HEK293T (cell line): ENCODE measurements around the gene PDSS2.

Experiments used
- CTCF ChIA-PET: fragments of 350-600 bp; formaldehyde crosslinking; extraction: SDS; loops from one replicate; lab custom pipeline; 2021; ENCODE audit warnings: antibody characterized with exemption, inconsistent platforms; lab: Yijun Ruan, JAX
- POLR2A ChIA-PET: fragments of 350-600 bp; formaldehyde crosslinking; extraction: SDS; loops from one replicate; lab custom pipeline; 2020; ENCODE audit warnings: antibody characterized with exemption, inconsistent platforms; lab: Yijun Ruan, JAX
- DNase-seq: peaks from one replicate; pipeline ENCODE4 v3.0.0; 2012; ENCODE audit warnings: mixed read lengths; ENCODE audit errors: extremely low spot score
- ARNT ChIP-seq: fragments of 450-650 bp; IDR thresholded peaks from 2 replicates; pipeline ENCODE4 v1.6.1; 2017; ENCODE audit warnings: mild to moderate bottlenecking
- BHLHE40 ChIP-seq: fragments of 450-650 bp; IDR thresholded peaks from 2 replicates; pipeline ENCODE4 v1.6.1; 2016; ENCODE audit warnings: mild to moderate bottlenecking, moderate library complexity, borderline replicate concordance
- CTBP1 ChIP-seq: fragments of 450-650 bp; IDR thresholded peaks from 2 replicates; pipeline ENCODE4 v1.6.1; 2016; ENCODE audit warnings: borderline replicate concordance
- ELF4 ChIP-seq: fragments of 450-650 bp; IDR thresholded peaks from 2 replicates; pipeline ENCODE4 v1.6.1; 2017; ENCODE audit warnings: antibody characterized with exemption
- FOXA1 ChIP-seq: fragments of 450-650 bp; IDR thresholded peaks from 2 replicates; pipeline ENCODE4 v1.6.1; 2016; ENCODE audit warnings: mild to moderate bottlenecking
- FOXK2 ChIP-seq: fragments of 450-650 bp; IDR thresholded peaks from 2 replicates; pipeline ENCODE4 v1.6.1; 2016; ENCODE audit warnings: mild to moderate bottlenecking
- FOXM1 ChIP-seq: fragments of 450-650 bp; IDR thresholded peaks from 2 replicates; pipeline ENCODE4 v1.6.1; 2017; ENCODE audit warnings: mild to moderate bottlenecking, borderline replicate concordance
- HDGF ChIP-seq: fragments of 450-650 bp; IDR thresholded peaks from 2 replicates; pipeline ENCODE4 v1.6.1; 2017; ENCODE audit warnings: antibody characterized with exemption, borderline replicate concordance
- L3MBTL2 ChIP-seq: fragments of 450-650 bp; conservative IDR thresholded peaks from 2 replicates; pipeline ENCODE4 v1.6.1; 2016; ENCODE audit warnings: mild to moderate bottlenecking
- LEF1 ChIP-seq: fragments of 450-650 bp; IDR thresholded peaks from 2 replicates; pipeline ENCODE4 v1.6.1; 2017; ENCODE audit warnings: mild to moderate bottlenecking, borderline replicate concordance
- NFRKB ChIP-seq: fragments of 450-650 bp; IDR thresholded peaks from 2 replicates; pipeline ENCODE4 v1.6.1; 2016; ENCODE audit warnings: mild to moderate bottlenecking, moderate library complexity
- PKNOX1 ChIP-seq: fragments of 450-650 bp; IDR thresholded peaks from 2 replicates; pipeline ENCODE4 v1.6.1; 2016
- SP1 ChIP-seq: fragments of 450-650 bp; IDR thresholded peaks from 2 replicates; pipeline ENCODE4 v1.6.1; 2017
- ZNF384 ChIP-seq: fragments of 450-650 bp; IDR thresholded peaks from 2 replicates; pipeline ENCODE4 v1.6.1; 2016

Gene PDSS2, protein sequence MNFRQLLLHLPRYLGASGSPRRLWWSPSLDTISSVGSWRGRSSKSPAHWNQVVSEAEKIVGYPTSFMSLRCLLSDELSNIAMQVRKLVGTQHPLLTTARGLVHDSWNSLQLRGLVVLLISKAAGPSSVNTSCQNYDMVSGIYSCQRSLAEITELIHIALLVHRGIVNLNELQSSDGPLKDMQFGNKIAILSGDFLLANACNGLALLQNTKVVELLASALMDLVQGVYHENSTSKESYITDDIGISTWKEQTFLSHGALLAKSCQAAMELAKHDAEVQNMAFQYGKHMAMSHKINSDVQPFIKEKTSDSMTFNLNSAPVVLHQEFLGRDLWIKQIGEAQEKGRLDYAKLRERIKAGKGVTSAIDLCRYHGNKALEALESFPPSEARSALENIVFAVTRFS

DNA sequence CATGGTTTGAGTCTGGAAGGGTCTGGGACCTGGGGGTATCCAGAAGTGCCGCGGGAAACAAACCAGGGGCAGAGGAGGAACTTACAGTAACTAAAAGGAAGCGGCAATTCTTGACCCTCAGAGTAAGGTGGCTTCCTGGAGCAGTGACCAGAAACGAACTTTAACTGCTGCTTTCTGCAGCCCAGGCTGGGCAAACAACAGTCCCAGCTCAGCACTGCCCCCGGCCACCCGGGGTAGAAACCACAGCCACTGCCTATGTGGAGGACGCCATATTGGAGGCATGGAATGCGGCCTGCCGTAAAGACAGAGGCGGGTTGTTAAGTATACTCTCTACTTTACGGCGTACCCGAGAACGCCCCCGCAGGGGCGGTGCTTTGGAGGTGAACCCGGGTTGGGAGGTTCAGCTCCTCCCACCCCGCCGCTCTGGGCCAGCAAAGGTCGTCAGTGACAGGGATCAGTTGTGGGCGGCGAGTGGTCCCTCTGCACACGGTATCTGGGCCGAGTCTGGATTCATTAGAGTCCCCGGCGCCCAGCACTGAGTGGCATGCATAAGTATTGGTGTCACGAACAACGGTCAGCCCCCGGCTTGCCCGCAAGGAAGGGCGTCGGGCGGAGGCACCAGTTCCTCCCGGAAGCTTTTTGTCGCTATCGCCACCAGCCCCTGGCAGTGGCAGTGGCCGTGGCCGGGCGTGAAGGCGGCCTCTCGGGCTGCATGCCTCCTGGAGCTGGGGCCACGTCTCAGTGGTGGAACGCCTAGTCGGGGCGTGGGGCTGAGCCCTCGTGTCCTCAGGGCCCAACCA lies at the start of gene PDSS2:
Gene PDSS2 (minus strand): TSS at position 282 of the 800 bp plus-strand sequence. CDS start 279 bp downstream, at position 3.
- peak; percentile 93 for DNase-seq
- TF ChIP-seq PKNOX1 = peak; percentile 48; the same call in 1 of the 2 replicates
- peak; percentile 78 for TF ChIP-seq L3MBTL2
- TF ChIP-seq SP1 = no peak
- POLR2A ChIA-PET = interaction anchor here (0.6 to 3.3 kb wide), 41 partner anchors 9 to 497 kb away, joined by 3 to 78 read pairs (median 3); partner anchors contain the start of genes BEND3 and SOBP
- CTCF ChIA-PET = interaction anchor here (0.6 to 2.2 kb wide), 8 partner anchors 14 to 346 kb away, joined by 3 to 7 read pairs (median 4); partner anchors contain the start of gene SOBP

DNA sequence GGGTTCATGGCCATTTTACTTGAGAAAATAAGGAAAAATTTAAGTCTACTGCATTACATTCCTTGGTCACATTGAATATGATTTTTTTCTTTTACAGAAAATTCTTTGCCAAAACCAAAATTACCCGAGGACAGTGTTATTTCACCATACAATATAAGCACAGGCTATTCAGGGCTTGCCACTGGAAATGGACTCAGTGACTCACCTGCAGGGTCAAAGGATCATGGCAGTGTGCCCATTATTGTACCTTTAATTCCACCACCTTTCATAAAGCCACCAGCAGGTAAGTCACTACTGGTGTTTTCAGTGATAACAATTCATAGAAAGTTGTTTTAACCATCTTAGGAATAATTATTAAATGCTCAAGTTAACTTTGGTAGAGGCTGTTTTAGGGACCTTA lies 46.8 kb upstream of the PDSS2 start:
- ChIA-PET POLR2A (no interaction called here), CTCF (interaction anchor here (0.7 kb wide), 1 partner anchor 238 kb away, joined by 3 read pairs; no protein-coding TSS in a partner anchor)
- no peak for DNase-seq
- TF ChIP-seq NFRKB (no peak), FOXA1 (no peak), SP1 (no peak), LEF1 (no peak), FOXM1 (no peak), ZNF384 (no peak), PKNOX1 (no peak), L3MBTL2 (no peak), ELF4 (no peak), ARNT (no peak), FOXK2 (no peak)

DNA sequence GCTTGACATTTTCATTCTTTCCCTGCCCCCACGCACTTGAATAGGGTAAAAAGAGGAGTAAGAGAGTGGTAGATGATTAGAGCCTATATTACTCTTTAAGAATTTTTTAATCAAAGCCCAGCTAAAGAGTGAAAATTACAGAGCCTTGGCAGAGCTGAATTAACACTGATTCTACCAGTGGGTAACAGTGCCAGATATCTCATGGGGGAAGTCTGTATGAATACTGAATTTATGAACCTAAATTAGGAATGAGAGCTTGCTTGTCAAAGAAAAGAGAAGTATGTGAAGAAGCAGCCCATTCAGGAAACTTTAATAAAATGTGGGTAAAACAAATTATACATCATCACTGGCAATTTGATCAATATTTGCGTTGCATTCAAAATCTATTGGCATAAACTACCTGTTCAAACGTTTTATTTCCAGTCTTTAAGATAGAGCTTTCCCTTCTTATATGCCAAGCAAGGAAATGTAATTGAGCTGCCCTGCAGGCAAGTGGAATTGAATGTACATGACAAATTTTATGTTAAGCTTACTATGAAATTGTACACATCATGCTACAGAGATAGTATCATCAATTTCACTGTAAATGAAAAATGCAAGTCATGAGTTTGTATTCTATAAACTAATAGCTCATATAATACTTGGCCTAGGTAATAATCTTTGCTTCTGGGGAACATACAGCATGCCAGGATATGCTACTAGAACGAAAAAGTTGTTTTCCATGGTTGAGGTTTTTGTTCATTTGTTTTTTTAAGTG lies 45.1 kb upstream of the PDSS2 start:
- ChIA-PET CTCF (interaction anchor here (0.8 kb wide), 1 partner anchor 9 kb away, joined by 5 read pairs; no protein-coding TSS in a partner anchor), POLR2A (interaction anchor here (0.8 to 2.3 kb wide), 3 partner anchors 15 to 63 kb away, joined by 3 to 9 read pairs (median 3); partner anchors contain the start of gene PDSS2)
- TF ChIP-seq CTBP1 (no peak), FOXM1 (no peak), FOXA1 (no peak), ZNF384 (no peak), BHLHE40 (no peak), PKNOX1 (no peak), ELF4 (no peak), HDGF (no peak)
- no peak for DNase-seq

- no peak for DNase-seq
- ChIA-PET CTCF (no interaction called here), POLR2A (interaction anchor here (11.4 kb wide), 1 partner anchor 37 kb away, joined by 78 read pairs; the partner anchor contains the start of gene PDSS2)
These were observed 37.7 kb upstream of the PDSS2 start for GRCh38 chr6:107496892-107497684.

More at GRCh38 chr6:107496892-107497684, 37.7 kb upstream of the PDSS2 start:
- no peak for TF ChIP-seq L3MBTL2
- TF ChIP-seq SP1 = no peak
- TF ChIP-seq HDGF = no peak
- TF ChIP-seq CTBP1 = no peak
- TF ChIP-seq PKNOX1 = peak; percentile 41; the same call in 1 of the 2 replicates
- TF ChIP-seq FOXK2 = no peak
- no peak for TF ChIP-seq FOXA1
